Measurements from ENCODE around the gene ATP8B1. TPM values are rescaled to one million over a fixed set of nuclear protein-coding genes. Genes with fewer than 3 reads are reported as not detected.

The ATP8B1 gene
- total and polyA plus RNA-seq, 4 donors = 3.9 to 22.0 (median 5.7) TPM

DNA sequence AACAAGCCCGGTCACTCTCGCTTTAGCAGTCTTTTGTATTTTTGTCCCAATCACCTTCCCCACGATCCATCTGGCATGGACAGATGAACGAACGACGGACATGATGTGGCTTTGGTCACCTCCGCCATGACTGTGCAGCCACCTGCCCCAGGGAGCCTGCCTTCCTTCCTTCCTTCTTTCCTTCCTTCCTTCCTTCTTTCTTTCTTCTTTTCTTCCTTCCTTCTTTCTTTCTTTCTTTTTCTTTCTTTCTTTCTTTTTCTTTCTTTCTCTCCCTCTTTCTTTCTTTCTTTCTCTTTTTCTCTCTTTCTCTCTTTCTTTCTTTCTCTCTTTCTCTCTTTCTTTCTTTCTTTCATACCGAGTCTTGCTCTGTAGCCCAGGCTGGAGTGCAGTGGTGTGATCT is 39.0 kb downstream of the ATP8B1 start (continued):
- TF ChIP-seq CTCF (IDR thresholded peaks at IDR 0.05; ENCODE audit: low read depth, low read length, missing input control) = no peak

- H3K27ac ChIP-seq (ENCODE audit: low read depth in 1 of 2, low read length in 2 of 2) = no peak overlapping the region
- no peaks in the 10 kb centered on the region for H3K9me3 ChIP-seq (ENCODE audit: control insufficient read depth in 4 of 4, low read length in 3 of 4)
- no peaks in the 10 kb centered on the region for H3K4me1 ChIP-seq (ENCODE audit: control insufficient read depth in 4 of 4, insufficient read depth in 4 of 4, low read length in 3 of 4)
- 83% methylated on average over 2 of the region's 2 CpGs for WGBS
- H3K4me3 ChIP-seq (ENCODE audit: low read depth in 1 of 3, low read length in 3 of 3) = no peak overlapping the region
- no peak for DNase-seq (ENCODE audit: low spot score)
- peaks cover 0 to 1% (median 0%) of the 10 kb centered on the region in 4 donors for H3K36me3 ChIP-seq (ENCODE audit: control insufficient read depth in 4 of 4, insufficient read depth in 3 of 4, low read depth in 1 of 4, low read length in 3 of 4)
- H3K27me3 ChIP-seq (ENCODE audit: control insufficient read depth in 4 of 4, insufficient read depth in 4 of 4, low read length in 3 of 4) = no peaks in the 10 kb centered on the region
- TF ChIP-seq, protein P1, sequence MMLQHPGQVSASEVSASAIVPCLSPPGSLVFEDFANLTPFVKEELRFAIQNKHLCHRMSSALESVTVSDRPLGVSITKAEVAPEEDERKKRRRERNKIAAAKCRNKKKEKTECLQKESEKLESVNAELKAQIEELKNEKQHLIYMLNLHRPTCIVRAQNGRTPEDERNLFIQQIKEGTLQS (IDR thresholded peaks at IDR 0.05) = no peak
- no peak overlapping the region for H3K9ac ChIP-seq (ENCODE audit: low read depth in 1 of 2, low read length in 2 of 2)
Observed at GRCh38 chr18:57762686-57763085, 40.4 kb downstream of the ATP8B1 start.

- TF ChIP-seq EGR1 (IDR thresholded peaks at IDR 0.05; ENCODE audit: low read depth in 2 of 2) = no peak
- no peak for TF ChIP-seq REST (IDR thresholded peaks at IDR 0.05)
- WGBS = 94% methylated on average over 13 of the region's 13 CpGs
- no peaks in the 10 kb centered on the region for H3K9me3 ChIP-seq (ENCODE audit: control insufficient read depth in 4 of 4, low read length in 3 of 4)
- no peaks in the 10 kb centered on the region for H3K36me3 ChIP-seq (ENCODE audit: control insufficient read depth in 4 of 4, insufficient read depth in 3 of 4, low read depth in 1 of 4, low read length in 3 of 4)
- no peak overlapping the region for H3K4me3 ChIP-seq (ENCODE audit: low read depth in 1 of 3, low read length in 3 of 3)
- no peak overlapping the region for H3K27ac ChIP-seq (ENCODE audit: low read depth in 1 of 2, low read length in 2 of 2)
- no peaks in the 10 kb centered on the region for H3K27me3 ChIP-seq (ENCODE audit: control insufficient read depth in 4 of 4, insufficient read depth in 4 of 4, low read length in 3 of 4)
- H3K4me1 ChIP-seq (ENCODE audit: control insufficient read depth in 4 of 4, insufficient read depth in 4 of 4, low read length in 3 of 4) = peaks cover 1 to 9% (median 6%) of the 10 kb centered on the region in 4 donors
- no peak for DNase-seq (ENCODE audit: low spot score)
- H3K9ac ChIP-seq (ENCODE audit: low read depth in 1 of 2, low read length in 2 of 2) = no peak overlapping the region
Observed at GRCh38 chr18:57759650-57760049, 43.5 kb downstream of the ATP8B1 start.

- DNase-seq (ENCODE audit: low spot score) = no peak
- H3K9me3 ChIP-seq (ENCODE audit: control insufficient read depth in 4 of 4, low read length in 3 of 4) = no peaks in the 10 kb centered on the region
- 50% methylated on average over 7 of the region's 7 CpGs for WGBS
- H3K36me3 ChIP-seq (ENCODE audit: control insufficient read depth in 4 of 4, insufficient read depth in 3 of 4, low read depth in 1 of 4, low read length in 3 of 4) = no peaks in the 10 kb centered on the region
- H3K4me1 ChIP-seq (ENCODE audit: control insufficient read depth in 4 of 4, insufficient read depth in 4 of 4, low read length in 3 of 4) = peaks cover 4 to 10% (median 10%) of the 10 kb centered on the region in 4 donors
- H3K27ac ChIP-seq (ENCODE audit: low read depth in 1 of 2, low read length in 2 of 2) = no peak overlapping the region
- no peak overlapping the region for H3K9ac ChIP-seq (ENCODE audit: low read depth in 1 of 2, low read length in 2 of 2)
- no peak overlapping the region for H3K4me3 ChIP-seq (ENCODE audit: low read depth in 1 of 3, low read length in 3 of 3)
- no peaks in the 10 kb centered on the region for H3K27me3 ChIP-seq (ENCODE audit: control insufficient read depth in 4 of 4, insufficient read depth in 4 of 4, low read length in 3 of 4)
- TF ChIP-seq NR2F2 (IDR thresholded peaks at IDR 0.05) (no peak), RXRA (IDR thresholded peaks at IDR 0.05) (peak; percentile 7 to 10), RAD21 (IDR thresholded peaks at IDR 0.05) (peak; percentile 18 to 22), SP1 (IDR thresholded peaks at IDR 0.05) (no peak), CTCF (IDR thresholded peaks at IDR 0.05; ENCODE audit: low read depth, low read length, missing input control) (no peak), JUND (IDR thresholded peaks at IDR 0.05) (no peak), FOXA1 (IDR thresholded peaks at IDR 0.05) (peak; percentile 37), HNF4G (IDR thresholded peaks at IDR 0.05) (no peak), HNF4A (conservative IDR thresholded peaks at IDR 0.05) (peak in 1 of 2 donors; percentile 8), REST (IDR thresholded peaks at IDR 0.05) (no peak), YY1 (IDR thresholded peaks at IDR 0.05) (no peak), TAF1 (conservative IDR thresholded peaks at IDR 0.05) (no peak)
Observed at GRCh38 chr18:57755473-57756067, 47.5 kb downstream of the ATP8B1 start.

Measured in liver (tissue), 9 donors.